Gastroesophageal sphincter (tissue), 4 donors: Measurements from ENCODE around the gene C12orf57. TPM values are rescaled to one million over a fixed set of nuclear protein-coding genes. Genes with fewer than 3 reads are reported as not detected.

Experiments
- ATAC-seq: fragments of 150-250 bp; one replicate; pipeline ENCODE4 v1.9.1; 2016; ENCODE audit warnings: mild to moderate bottlenecking, moderate library complexity
- H3K27ac ChIP-seq, 4 donors: fragments of 200-600 bp; sonication (generic) in 3 of 4; 1 replicate in 3 of 4; 2 replicates in 1 of 4; pipeline ENCODE4 v1.5.1; 2016 to 2019
- H3K27me3 ChIP-seq: fragments of 200-600 bp; sonication (generic); one replicate; pipeline ENCODE4 v1.5.1; 2019
- H3K36me3 ChIP-seq, 2 donors: fragments of 200-600 bp; sonication (generic); one replicate each; pipeline ENCODE4 v1.5.1; 2019; ENCODE audit warnings: control low read depth in 1 of 2
- H3K4me1 ChIP-seq, 3 donors: fragments of 200-600 bp; sonication (generic); 1 replicate in 2 of 3; 2 replicates in 1 of 3; pipeline ENCODE4 v1.5.1; 2016 to 2019; ENCODE audit warnings: control low read depth in 2 of 3
- H3K4me3 ChIP-seq, 2 donors: fragments of 200-600 bp; sonication (generic); one replicate each; pipeline ENCODE4 v1.5.1; 2019; ENCODE audit warnings: mild to moderate bottlenecking in 1 of 2, moderate library complexity in 1 of 2
- H3K9me3 ChIP-seq, 3 donors: fragments of 200-600 bp; sonication (generic); one replicate each; pipeline ENCODE4 v1.5.1; 2017 to 2019; ENCODE audit warnings: control low read depth in 2 of 3
- EP300 ChIP-seq: sonication (generic); formaldehyde crosslinking; IDR thresholded peaks from one replicate; pipeline ENCODE4 v1.6.1; 2017; ENCODE audit warnings: antibody characterized with exemption, mild to moderate bottlenecking
- POLR2A ChIP-seq, 2 donors: fragments of 450-650 bp; IDR thresholded peaks; one replicate each; pipeline ENCODE4 v1.6.1; 2017; ENCODE audit warnings: antibody characterized with exemption in 2 of 2, mild to moderate bottlenecking in 2 of 2, moderate library complexity in 1 of 2
- POLR2AphosphoS5 ChIP-seq: sonication (generic); formaldehyde crosslinking; IDR thresholded peaks from one replicate; pipeline ENCODE4 v1.6.1; 2017; ENCODE audit warnings: antibody characterized with exemption
- WGBS, 2 donors: methylation state at CpG; one replicate each; pipeline ENCODE4 v1.1.5; 2018; ENCODE audit warnings: low coverage in 1 of 2; 5-methylcytosine and 5-hydroxymethylcytosine counted together
- total RNA-seq, 4 donors: library from RNA; depleted of rRNA; stranded (reverse); fragments of >200 nt; gene quantifications; one replicate each; pipeline ENCODE4 v1.1.0, GENCODE V29; 2016
- TF ChIP-seq, protein P1 (sequence below), 4 experiments: fragments of 200-600 bp in 2 of 4; fragments of 450-650 bp in 2 of 4; sonication (generic) in 1 of 4; IDR thresholded peaks; one replicate each; pipeline ENCODE4 v1.5.1; 2017 to 2019; ENCODE audit warnings: antibody characterized with exemption in 4 of 4, mild to moderate bottlenecking in 2 of 4, moderate library complexity in 2 of 4

The C12orf57 gene
- total RNA-seq, 4 donors from 2014 or later = 172 to 521 (median 367) TPM

DNA sequence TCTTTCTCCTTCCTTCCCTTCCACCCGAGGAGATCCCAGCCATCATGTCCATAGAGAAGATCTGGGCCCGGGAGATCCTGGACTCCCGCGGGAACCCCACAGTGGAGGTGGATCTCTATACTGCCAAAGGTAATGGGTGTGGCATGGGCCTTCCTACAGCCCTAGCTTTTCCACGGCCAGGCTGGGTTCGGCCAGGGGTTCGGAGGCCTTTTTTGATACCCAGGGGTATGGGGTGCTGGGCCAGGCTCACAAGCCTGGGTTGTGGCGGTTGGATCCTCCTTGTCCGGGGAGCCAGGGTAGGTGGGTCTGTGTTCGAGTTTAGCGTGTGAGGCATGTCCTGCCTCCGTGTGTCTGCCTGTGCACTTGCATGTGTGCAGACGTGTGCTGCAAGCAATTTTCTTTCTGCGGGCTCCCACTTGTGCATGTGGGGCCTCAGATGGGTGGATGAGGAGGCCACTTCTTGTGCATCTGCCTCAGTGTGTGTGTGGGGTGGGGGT, 28.0 kb upstream of the C12orf57 start:
- H3K4me1 ChIP-seq = peaks cover 0 to 31% (median 15%) of the 10 kb centered on the region in 3 donors
- H3K36me3 ChIP-seq = peaks cover 0 to 48% of the 10 kb centered on the region in 2 donors
- H3K9me3 ChIP-seq = no peaks in the 10 kb centered on the region
- no peaks in the 10 kb centered on the region for H3K27me3 ChIP-seq
- no CpG with 5 or more reads among the region's 14 CpGs for WGBS, 2 donors
- TF ChIP-seq, protein P1, sequence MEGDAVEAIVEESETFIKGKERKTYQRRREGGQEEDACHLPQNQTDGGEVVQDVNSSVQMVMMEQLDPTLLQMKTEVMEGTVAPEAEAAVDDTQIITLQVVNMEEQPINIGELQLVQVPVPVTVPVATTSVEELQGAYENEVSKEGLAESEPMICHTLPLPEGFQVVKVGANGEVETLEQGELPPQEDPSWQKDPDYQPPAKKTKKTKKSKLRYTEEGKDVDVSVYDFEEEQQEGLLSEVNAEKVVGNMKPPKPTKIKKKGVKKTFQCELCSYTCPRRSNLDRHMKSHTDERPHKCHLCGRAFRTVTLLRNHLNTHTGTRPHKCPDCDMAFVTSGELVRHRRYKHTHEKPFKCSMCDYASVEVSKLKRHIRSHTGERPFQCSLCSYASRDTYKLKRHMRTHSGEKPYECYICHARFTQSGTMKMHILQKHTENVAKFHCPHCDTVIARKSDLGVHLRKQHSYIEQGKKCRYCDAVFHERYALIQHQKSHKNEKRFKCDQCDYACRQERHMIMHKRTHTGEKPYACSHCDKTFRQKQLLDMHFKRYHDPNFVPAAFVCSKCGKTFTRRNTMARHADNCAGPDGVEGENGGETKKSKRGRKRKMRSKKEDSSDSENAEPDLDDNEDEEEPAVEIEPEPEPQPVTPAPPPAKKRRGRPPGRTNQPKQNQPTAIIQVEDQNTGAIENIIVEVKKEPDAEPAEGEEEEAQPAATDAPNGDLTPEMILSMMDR (IDR thresholded peaks at IDR 0.05) = no peak
- no peak for TF ChIP-seq POLR2A (IDR thresholded peaks at IDR 0.05)
- TF ChIP-seq POLR2AphosphoS5 = no peak
- no peak for TF ChIP-seq EP300
- H3K4me3 ChIP-seq = peak overlapping the region in 1 of 2 donors; percentile 87
- ATAC-seq = no peak
- peak overlapping the region in 3 of 4 donors; percentile 88 to 92 (median 91) for H3K27ac ChIP-seq

DNA sequence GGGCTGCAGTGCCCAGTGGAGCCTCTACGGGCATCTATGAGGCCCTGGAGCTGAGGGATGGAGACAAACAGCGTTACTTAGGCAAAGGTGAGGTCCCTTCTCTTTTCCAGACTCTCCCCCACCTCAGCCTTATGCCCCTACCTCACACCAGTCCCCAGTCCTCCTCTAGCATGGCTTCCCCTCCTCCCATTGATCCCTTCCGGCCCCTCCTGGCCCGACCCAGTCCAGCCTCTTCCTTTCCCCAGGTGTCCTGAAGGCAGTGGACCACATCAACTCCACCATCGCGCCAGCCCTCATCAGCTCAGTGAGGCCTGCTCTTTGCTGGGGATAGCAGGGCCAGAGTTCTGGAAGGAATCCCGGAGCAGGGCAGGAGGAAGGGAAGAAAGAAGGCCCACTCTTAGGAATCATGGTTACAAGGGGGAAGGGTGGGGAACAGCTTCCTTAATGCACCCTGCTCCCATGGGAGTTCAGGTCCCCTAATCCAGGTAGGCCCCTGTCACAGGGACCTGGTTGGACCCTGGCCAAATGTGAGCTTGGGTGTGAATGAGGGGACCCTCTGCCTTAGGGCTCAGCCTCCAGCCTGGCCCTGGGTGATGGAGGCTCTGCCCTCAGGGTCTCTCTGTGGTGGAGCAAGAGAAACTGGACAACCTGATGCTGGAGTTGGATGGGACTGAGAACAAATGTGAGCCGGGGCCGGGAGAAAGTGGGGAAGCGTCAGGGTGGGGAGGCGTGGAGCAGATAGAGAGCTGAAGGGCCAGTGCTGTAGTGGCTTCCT, 27.2 kb upstream of the C12orf57 start:
- no peak for ATAC-seq
- 83 to 89% methylated on average over 2 to 6 of the region's 11 CpGs for WGBS, 2 donors
- TF ChIP-seq, protein P1 (IDR thresholded peaks at IDR 0.05) = no peak
- TF ChIP-seq POLR2A (IDR thresholded peaks at IDR 0.05) = no peak
- TF ChIP-seq EP300 = no peak
- TF ChIP-seq POLR2AphosphoS5 = no peak
- Histone ChIP-seq H3K4me3 (no peak overlapping the region), H3K9me3 (no peaks in the 10 kb centered on the region), H3K27ac (peak overlapping the region in 2 of 4 donors; percentile 91 to 92), H3K36me3 (peaks cover 0 to 56% of the 10 kb centered on the region in 2 donors), H3K4me1 (peaks cover 0 to 31% (median 15%) of the 10 kb centered on the region in 3 donors), H3K27me3 (no peaks in the 10 kb centered on the region)

DNA sequence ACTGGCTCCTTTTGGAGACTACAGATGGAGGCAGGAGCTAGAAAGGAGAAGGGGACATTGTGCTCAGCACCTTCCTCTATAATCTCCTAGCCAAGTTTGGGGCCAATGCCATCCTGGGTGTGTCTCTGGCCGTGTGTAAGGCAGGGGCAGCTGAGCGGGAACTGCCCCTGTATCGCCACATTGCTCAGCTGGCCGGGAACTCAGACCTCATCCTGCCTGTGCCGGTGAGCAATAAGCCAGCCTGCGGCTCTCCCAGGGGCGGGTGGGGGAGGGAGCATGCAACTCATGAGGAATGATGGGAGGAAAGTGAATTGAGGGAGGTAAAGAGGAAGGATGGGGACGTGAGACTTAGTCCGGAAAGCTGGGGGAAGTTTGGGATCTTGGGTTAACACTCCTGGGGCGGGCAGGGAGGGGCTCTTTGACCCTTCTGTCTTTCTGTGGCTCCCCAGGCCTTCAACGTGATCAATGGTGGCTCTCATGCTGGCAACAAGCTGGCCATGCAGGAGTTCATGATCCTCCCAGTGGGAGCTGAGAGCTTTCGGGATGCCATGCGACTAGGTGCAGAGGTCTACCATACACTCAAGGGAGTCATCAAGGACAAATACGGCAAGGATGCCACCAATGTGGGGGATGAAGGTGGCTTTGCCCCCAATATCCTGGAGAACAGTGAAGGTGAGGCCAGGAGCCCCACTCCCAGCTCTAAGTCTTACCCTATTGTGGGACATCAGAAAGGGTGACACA, 26.2 kb upstream of the C12orf57 start:
- Histone ChIP-seq H3K4me3 (no peak overlapping the region), H3K4me1 (peaks cover 0 to 31% (median 15%) of the 10 kb centered on the region in 3 donors), H3K27ac (peak overlapping the region in 1 of 4 donors; percentile 91), H3K9me3 (no peaks in the 10 kb centered on the region), H3K27me3 (no peaks in the 10 kb centered on the region), H3K36me3 (peaks cover 0 to 66% of the 10 kb centered on the region in 2 donors)
- TF ChIP-seq POLR2AphosphoS5 = no peak
- no peak for TF ChIP-seq EP300
- TF ChIP-seq, protein P1 (IDR thresholded peaks at IDR 0.05) = no peak
- TF ChIP-seq POLR2A (IDR thresholded peaks at IDR 0.05) = no peak
- ATAC-seq = no peak
- WGBS, 2 donors = 66% methylated on average over 3 of the region's 14 CpGs; no CpG with 5 or more reads in 1 of the 2 donors

DNA sequence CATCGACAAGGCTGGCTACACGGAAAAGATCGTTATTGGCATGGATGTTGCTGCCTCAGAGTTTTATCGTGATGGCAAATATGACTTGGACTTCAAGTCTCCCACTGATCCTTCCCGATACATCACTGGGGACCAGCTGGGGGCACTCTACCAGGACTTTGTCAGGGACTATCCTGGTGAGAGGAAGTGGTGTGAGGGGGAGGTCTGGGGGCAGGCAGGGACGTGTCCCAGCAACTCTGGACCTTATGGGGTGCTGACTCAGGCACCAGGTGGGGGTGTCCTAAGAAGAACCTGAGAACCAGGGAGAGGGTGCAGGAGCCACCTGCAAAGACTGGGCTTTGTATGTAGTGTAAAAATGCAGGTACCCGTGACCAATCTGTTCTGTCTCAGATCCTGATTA, 24.2 kb upstream of the C12orf57 start:
- peaks cover 1 to 33% (median 14%) of the 10 kb centered on the region in 3 donors for H3K4me1 ChIP-seq
- TF ChIP-seq, protein P1 (IDR thresholded peaks at IDR 0.05) = no peak
- no peak for TF ChIP-seq EP300
- no peak for TF ChIP-seq POLR2A (IDR thresholded peaks at IDR 0.05)
- TF ChIP-seq POLR2AphosphoS5 = no peak
- no peaks in the 10 kb centered on the region for H3K27me3 ChIP-seq
- no peak overlapping the region for H3K4me3 ChIP-seq
- WGBS, 2 donors = 59% methylated on average over 6 of the region's 7 CpGs; no CpG with 5 or more reads in 1 of the 2 donors
- H3K9me3 ChIP-seq = no peaks in the 10 kb centered on the region
- H3K36me3 ChIP-seq = peaks cover 0 to 79% of the 10 kb centered on the region in 2 donors
- no peak for ATAC-seq
- H3K27ac ChIP-seq = no peak overlapping the region
